LNCAP (cell line): Measurements from ENCODE around the gene FOXO1.

Experiments
- TF ChIP-seq, protein P1 (sequence below): fragments of 450-650 bp; IDR thresholded peaks from 2 replicates; pipeline ENCODE4 v1.5.1; 2017; ENCODE audit warnings: mild to moderate bottlenecking

The FOXO1 gene

DNA sequence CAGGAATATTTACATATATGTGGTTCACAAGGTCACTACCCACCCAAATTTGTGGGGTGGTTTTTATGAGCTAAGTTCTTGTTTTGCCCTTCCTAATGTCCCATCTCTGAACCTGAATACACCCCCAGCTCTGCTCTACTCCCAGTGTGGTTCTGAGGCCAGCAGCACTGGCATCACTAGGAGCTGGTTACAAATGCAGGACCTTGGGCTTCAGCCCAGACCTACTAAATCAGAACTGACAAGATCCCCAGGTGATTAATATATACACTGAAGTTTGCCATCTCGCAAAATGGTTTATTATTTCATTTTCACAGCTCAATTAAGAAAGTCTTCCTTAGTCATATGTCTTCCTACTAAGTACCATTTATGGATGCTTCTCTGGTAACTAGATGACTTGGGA, 67.9 kb downstream of the FOXO1 start:
- TF ChIP-seq, protein P1, sequence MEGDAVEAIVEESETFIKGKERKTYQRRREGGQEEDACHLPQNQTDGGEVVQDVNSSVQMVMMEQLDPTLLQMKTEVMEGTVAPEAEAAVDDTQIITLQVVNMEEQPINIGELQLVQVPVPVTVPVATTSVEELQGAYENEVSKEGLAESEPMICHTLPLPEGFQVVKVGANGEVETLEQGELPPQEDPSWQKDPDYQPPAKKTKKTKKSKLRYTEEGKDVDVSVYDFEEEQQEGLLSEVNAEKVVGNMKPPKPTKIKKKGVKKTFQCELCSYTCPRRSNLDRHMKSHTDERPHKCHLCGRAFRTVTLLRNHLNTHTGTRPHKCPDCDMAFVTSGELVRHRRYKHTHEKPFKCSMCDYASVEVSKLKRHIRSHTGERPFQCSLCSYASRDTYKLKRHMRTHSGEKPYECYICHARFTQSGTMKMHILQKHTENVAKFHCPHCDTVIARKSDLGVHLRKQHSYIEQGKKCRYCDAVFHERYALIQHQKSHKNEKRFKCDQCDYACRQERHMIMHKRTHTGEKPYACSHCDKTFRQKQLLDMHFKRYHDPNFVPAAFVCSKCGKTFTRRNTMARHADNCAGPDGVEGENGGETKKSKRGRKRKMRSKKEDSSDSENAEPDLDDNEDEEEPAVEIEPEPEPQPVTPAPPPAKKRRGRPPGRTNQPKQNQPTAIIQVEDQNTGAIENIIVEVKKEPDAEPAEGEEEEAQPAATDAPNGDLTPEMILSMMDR, result no peak

GRCh38 chr13:40597735-40598365, 68.6 kb downstream of the FOXO1 start:
- TF ChIP-seq, protein P1, result no peak

GRCh38 chr13:40596484-40596883, 70.0 kb downstream of the FOXO1 start:
- TF ChIP-seq, protein P1, result no peak

- TF ChIP-seq, protein P1, result no peak
Measured at GRCh38 chr13:40595693-40596092, 70.7 kb downstream of the FOXO1 start.

- TF ChIP-seq, protein P1, result no peak
Measured at GRCh38 chr13:40592035-40592434, 74.4 kb downstream of the FOXO1 start.

- TF ChIP-seq, protein P1, result no peak
Measured at GRCh38 chr13:40591091-40591490, 75.3 kb downstream of the FOXO1 start.

GRCh38 chr13:40590112-40590862, 76.2 kb downstream of the FOXO1 start:
- TF ChIP-seq, protein P1, result no peak
